HG02981 (cell line): ENCODE measurements around the gene ARL2.

Source experiments
- ATAC-seq: cut with Tn5 transposase; IDR thresholded peaks from one replicate; pipeline ENCODE4 v1.9.1; 2021; ENCODE audit warnings: mild to moderate bottlenecking, moderate library complexity; ENCODE audit not compliant: unreplicated experiment

The ARL2 gene

DNA sequence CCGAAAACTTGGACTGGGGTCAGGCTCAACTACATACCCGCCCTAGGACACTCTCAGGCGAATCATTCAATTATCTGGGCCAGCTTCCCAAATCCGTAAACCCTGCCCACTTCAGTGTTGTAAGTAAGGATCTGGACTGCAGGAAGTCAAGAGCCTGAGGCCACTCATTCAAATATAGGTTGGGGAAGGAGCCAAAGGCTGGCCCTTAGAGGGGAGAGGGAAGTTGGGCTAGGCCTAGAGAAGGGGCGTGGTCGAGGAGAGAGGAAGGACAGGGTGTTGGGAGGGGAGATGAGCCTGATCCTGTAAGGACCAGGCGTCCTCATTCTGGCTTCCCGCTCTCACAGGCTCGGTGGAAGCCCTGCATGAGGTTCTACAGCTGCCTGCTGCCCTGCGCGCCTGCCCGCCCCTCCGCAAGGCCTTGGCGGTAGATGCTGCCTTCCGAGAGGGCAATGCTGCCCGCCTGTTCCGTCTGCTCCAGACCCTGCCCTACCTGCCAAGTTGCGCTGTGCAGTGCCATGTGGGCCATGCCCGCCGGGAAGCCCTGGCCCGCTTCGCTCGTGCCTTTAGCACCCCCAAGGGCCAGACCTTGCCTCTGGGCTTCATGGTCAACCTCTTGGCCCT lies 30.0 kb downstream of the ARL2 start:
- ATAC-seq = no peak

GRCh38 chr11:65045061-65045460 lies 31.1 kb downstream of the ARL2 start:
- no peak for ATAC-seq

GRCh38 chr11:65045728-65046127 lies 31.8 kb downstream of the ARL2 start:
- no peak for ATAC-seq

- ATAC-seq = no peak
Observed at GRCh38 chr11:65047581-65048422, 33.8 kb downstream of the ARL2 start.

DNA sequence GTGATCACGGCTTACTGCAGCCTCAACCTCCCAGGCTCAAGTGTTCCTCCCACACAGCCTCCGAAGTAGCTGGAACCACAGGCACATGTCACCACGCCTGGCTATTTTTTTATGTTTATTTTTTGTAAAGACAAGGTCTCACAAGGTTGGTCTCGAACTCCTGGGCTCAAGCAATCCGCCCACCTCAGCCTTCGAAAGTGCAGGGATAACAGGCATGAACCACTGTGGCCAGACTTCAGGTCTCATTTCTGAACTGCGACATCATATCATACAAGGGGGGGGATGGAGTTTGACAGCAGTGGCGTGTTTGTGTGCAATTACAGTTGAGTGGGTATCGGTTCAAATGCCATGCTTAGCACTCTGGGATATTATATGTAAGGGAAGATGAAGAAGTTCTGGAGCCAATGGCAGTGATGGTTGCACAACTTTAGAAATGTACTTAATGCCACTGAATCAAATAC lies 37.5 kb downstream of the ARL2 start:
- no peak for ATAC-seq

GRCh38 chr11:65053827-65054508 lies 40.0 kb downstream of the ARL2 start:
- no peak for ATAC-seq

- ATAC-seq = peak; percentile 53
Observed at GRCh38 chr11:65055538-65055937, 41.6 kb downstream of the ARL2 start.

DNA sequence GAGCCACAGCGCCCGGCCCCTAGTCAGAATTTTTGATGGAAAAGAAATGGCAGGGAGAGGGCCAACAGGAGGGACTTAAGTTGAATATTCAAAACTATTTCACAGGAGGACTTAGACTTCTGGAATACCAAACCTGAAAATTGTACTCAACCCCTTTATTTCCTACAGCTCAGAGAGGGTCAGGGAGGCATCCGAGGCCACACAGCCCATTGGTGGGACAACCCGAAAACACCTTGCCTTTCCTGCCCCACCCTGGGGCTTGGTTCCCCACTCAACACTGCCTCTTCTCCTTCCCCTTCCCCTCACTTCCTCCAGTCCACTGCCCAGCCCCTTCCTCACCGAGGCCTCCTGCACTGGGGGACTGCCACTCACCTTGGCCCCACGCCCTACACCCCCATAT lies 43.0 kb downstream of the ARL2 start:
- no peak for ATAC-seq

- ATAC-seq = no peak
Observed at GRCh38 chr11:65057526-65057925, 43.6 kb downstream of the ARL2 start.

GRCh38 chr11:65058012-65058411 lies 44.1 kb downstream of the ARL2 start:
- ATAC-seq = no peak

GRCh38 chr11:65058419-65059054 lies 44.6 kb downstream of the ARL2 start, which contains the start of gene NAALADL1:
TSS of gene NAALADL1 (minus strand) at chr11:65058553. CDS start at chr11:65058521, 32 bp downstream.
- no peak for ATAC-seq

GRCh38 chr11:65059523-65059922 lies 45.6 kb downstream of the ARL2 start:
- ATAC-seq = no peak

DNA sequence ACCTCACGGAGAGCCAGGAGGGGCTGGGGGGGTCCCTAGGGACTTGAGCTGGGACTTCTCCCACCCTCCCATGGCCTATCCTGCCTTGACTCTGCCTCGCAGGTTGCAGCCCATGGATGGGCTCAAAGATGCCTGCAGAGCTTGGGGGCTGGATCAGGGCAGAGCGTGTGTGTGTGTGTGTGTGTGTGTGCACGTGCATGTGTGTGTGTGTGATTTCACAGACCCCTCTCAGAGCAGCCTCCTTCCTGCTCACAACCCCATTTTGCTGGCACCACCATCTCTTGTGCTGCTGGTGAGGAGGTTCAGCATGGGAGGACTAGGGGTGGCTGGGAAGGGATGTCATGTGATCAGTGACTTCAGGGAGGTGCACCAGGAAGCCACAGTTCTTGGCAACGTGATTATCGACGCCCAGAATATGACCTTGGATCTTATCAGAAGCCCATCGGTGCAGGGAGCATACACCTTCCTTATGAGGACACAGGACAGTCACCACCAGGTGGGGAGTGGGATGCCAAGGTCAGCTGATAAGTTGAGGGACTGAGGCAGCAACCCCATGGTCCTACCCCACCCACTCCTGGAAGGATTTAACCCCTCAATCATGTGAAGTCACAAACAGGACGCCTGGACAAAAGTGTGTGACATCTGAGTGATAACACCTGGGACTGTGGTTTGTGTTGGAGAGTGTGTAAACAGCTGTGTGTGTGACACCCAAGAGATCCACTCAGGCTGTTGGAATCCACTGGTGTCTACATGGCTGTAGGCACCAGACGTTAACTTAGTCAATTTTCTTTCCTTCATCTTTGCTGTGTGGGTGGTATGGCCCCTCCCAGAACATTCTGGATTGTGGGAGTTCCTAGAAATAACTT lies 46.2 kb downstream of the ARL2 start:
- no peak for ATAC-seq

DNA sequence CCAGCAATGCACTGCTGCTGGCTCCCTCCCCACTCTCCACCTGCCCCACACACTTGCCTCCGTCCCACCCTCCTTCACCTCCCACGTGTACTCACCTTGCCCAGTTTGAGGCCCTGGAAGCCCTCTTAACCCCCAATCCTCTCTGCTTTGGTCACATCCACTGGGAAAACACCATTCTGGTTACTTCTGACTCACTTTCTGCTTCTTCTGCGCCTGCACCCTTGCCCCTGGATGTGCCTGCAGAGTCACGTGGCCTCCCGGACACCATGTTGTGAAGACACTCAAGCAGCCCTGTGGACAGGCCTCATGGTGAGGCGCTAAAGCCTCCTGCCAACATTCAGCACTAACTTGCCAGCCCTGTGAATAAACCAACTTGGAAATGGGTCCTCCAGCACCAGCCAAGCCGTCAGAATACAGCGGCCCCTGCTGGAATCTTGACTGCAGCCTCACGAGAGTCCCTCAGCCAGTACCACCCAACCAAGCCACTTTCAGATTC lies 47.0 kb downstream of the ARL2 start:
- no peak for ATAC-seq

- no peak for ATAC-seq
Observed at GRCh38 chr11:65063532-65063931, 49.6 kb downstream of the ARL2 start.

DNA sequence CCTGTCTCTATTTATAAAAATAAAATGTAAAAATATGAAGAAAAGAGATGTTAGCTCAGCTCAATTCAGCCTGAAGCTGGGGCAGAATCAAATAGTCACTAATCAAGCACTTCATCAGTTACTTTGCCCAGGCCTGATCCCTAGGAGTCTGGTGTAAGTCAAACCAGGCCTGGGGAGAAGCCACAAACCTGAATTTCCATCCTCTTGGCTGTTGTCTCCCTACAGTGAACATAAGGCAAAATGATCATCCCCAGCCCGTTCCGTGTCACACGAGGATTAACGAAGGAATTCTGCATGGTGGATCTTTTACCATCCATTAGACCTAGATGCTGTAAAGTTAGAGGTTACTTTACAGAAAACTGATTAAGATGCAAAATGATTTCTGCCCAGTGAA lies 50.9 kb downstream of the ARL2 start:
- no peak for ATAC-seq

DNA sequence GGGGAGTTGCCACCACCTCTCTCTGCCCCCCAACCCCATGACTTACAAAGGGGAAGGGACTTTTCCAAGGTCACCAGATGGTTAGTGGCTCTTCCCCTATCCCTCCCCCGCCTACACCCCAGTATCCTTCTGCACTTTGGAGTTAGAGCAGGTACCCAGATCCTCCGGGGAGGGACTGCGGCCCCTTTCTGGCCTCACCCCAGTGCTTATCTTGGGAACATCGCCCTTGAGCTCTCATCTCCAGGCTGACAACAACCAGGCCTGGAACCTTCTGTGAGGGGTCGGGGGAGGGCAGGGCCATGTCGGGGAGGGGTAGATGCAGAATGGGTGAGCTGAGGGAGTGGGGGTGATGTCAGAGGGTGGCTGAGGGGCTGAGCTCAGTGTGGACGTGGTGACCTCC lies 51.9 kb downstream of the ARL2 start:
- no peak for ATAC-seq

DNA sequence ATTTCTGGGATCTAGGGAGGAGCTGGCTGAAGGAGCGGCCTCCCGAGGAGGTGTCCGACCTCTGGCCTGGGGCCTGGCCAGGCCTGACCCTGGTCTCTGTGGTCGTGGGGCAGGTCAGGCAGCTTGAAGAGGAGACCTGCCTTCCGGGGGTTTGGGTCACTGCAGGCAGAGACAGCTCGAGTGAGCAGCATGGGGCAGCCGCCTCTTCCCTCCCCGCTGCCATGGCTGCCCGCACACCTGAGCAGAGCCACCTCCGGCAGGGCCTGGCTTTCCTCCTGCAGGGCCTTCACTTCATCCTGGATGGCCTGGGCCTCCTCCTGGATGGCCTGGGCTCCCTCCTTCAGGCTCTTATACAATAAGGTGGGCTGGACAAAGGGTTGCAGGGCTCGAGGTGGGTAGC lies 52.4 kb downstream of the ARL2 start:
- no peak for ATAC-seq

DNA sequence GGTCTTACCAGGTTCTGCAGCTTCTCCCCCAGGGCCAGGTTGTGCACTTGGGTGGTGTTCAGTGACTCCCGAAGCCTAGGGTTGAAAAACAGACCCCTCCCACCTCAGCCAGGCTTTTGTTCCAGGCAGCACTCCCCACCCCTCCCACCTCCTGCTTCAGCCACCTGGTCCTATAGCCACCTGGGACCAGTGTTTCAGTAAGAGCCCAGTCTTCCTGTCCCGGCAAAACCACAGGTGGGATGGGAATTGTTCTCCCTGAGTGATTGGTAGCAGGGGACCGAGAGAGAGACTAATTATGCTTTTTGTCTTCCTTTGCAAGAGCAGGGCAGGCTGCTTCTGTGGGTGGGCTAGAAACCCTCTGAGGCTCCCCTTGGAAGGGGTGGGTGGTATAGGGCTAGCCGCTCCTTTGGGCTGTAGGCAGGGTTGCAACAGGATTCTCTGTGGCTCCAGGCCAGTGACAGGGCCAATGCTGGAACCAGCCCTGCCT lies 52.9 kb downstream of the ARL2 start:
- ATAC-seq = no peak

GRCh38 chr11:65067446-65067845 lies 53.5 kb downstream of the ARL2 start:
- ATAC-seq = no peak
